HepG2 (cell line): Measurements from ENCODE around the gene C22orf15. TPM values are rescaled to one million over a fixed set of nuclear protein-coding genes. Genes with fewer than 3 reads are reported as not detected.

Experiments
- ATF7 ChIP-seq, 2 experiments: fragments of 450-650 bp in 1 of 2; sonication (generic) in 1 of 2; formaldehyde crosslinking in 1 of 2; IDR thresholded peaks; 2 replicates each; pipeline versions ENCODE4 v1.4.0 to v1.6.1; 2016 to 2020; ENCODE audit warnings: antibody characterized with exemption in 1 of 2, mild to moderate bottlenecking in 1 of 2, missing genetic modification reagents in 1 of 2
- GATA4 ChIP-seq: sonication (generic); IDR thresholded peaks from 2 replicates; pipeline ENCODE4 v1.6.1; 2016; ENCODE audit warnings: antibody characterized with exemption, low read depth, borderline replicate concordance
- IRF1 ChIP-seq: sonication (generic); formaldehyde crosslinking; IDR thresholded peaks from 2 replicates; pipeline ENCODE4 v1.4.0; 2020; ENCODE audit warnings: low read depth, mild to moderate bottlenecking, missing genetic modification reagents
- JARID2 ChIP-seq: sonication (generic); formaldehyde crosslinking; IDR thresholded peaks from 2 replicates; pipeline ENCODE4 v1.8.1; 2023; ENCODE audit warnings: missing genetic modification reagents, inconsistent platforms; ENCODE audit not compliant: insufficient replicate concordance
- MEIS2 ChIP-seq: sonication (generic); formaldehyde crosslinking; IDR thresholded peaks from 2 replicates; pipeline ENCODE4 v1.9.0; 2021; ENCODE audit warnings: mild to moderate bottlenecking, missing genetic modification reagents
- RCOR2 ChIP-seq: IDR thresholded peaks from 2 replicates; pipeline ENCODE4 v1.6.1; 2016; ENCODE audit warnings: missing biosample characterization, missing genetic modification reagents
- SKIL ChIP-seq: sonication (generic); formaldehyde crosslinking; IDR thresholded peaks from 2 replicates; pipeline ENCODE4 v1.8.0; 2022; ENCODE audit warnings: missing genetic modification reagents, mild to moderate bottlenecking, moderate library complexity, borderline replicate concordance
- SNAPC4 ChIP-seq: sonication (generic); formaldehyde crosslinking; IDR thresholded peaks from 2 replicates; pipeline ENCODE4 v1.4.0; 2020; ENCODE audit warnings: mild to moderate bottlenecking, missing genetic modification reagents
- YEATS2 ChIP-seq: sonication (generic); formaldehyde crosslinking; IDR thresholded peaks from 2 replicates; pipeline ENCODE4 v1.4.0; 2020; ENCODE audit warnings: missing genetic modification reagents, borderline replicate concordance
- ZBTB1 ChIP-seq: sonication (generic); formaldehyde crosslinking; IDR thresholded peaks from 2 replicates; pipeline ENCODE4 v1.4.0; 2020; ENCODE audit warnings: missing genetic modification reagents, borderline replicate concordance
- ZNF180 ChIP-seq: sonication (generic); formaldehyde crosslinking; IDR thresholded peaks from 2 replicates; pipeline ENCODE4 v1.4.0; 2020; ENCODE audit warnings: low read depth, missing genetic modification reagents, borderline replicate concordance
- ZNF331 ChIP-seq: sonication (generic); formaldehyde crosslinking; IDR thresholded peaks from 2 replicates; pipeline ENCODE4 v1.4.0; 2020; ENCODE audit warnings: missing genetic modification reagents
- ZNF382 ChIP-seq: sonication (generic); formaldehyde crosslinking; IDR thresholded peaks from 2 replicates; pipeline ENCODE4 v1.5.0; 2020; ENCODE audit warnings: missing genetic modification reagents, mild to moderate bottlenecking, borderline replicate concordance
- ZNF614 ChIP-seq: IDR thresholded peaks from 2 replicates; pipeline ENCODE4 v1.6.1; 2018; ENCODE audit warnings: missing biosample characterization, missing genetic modification reagents, inconsistent platforms, borderline replicate concordance
- ZNF724P ChIP-seq: sonication (generic); formaldehyde crosslinking; IDR thresholded peaks from 2 replicates; pipeline ENCODE4 v1.8.0; 2022; ENCODE audit warnings: missing genetic modification reagents, borderline replicate concordance
- ZNF800 ChIP-seq: sonication (generic); formaldehyde crosslinking; IDR thresholded peaks from 2 replicates; pipeline ENCODE4 v1.4.0; 2020; ENCODE audit warnings: missing genetic modification reagents
- polyA plus RNA-seq, 8 experiments: library from polyadenylated mRNA; depleted of rRNA in 3 of 8; stranded (reverse) in 7 of 8; unstranded in 1 of 8; fragments of >200 nt; fragmentation: Illumina TruSeq in 4 of 8; extraction: Trizol in 4 of 8; gene quantifications; 2 replicates each; pipeline versions ENCODE4 v1.2.1 to v1.2.3, GENCODE V29; 2011 to 2016; ENCODE audit warnings: low read depth in 4 of 8, missing spikeins in 1 of 8, mixed read lengths in 1 of 8; ENCODE audit not compliant: insufficient read depth in 1 of 8
- total RNA-seq, 5 experiments: library from RNA; depleted of rRNA; stranded (reverse); fragments of >200 nt; fragmentation: Illumina TruSeq; extraction: Trizol; gene quantifications; 2 replicates each; pipeline ENCODE4 v1.2.3, GENCODE V29; 2016; ENCODE audit warnings: low read depth in 1 of 5

Gene C22orf15
- total and polyA plus RNA-seq, 2 of the 13 experiments (the other 11 are each of a cell fraction or from before 2014, with no cell fraction given) = not detected

GRCh38 chr22:23789638-23790037, 26.8 kb downstream of the C22orf15 start (continued):
- TF ChIP-seq SNAPC4 (CRISPR knock-in tag) = no peak
- no peak for TF ChIP-seq SKIL (CRISPR knock-in tag)
- no peak for TF ChIP-seq ZNF180 (CRISPR knock-in tag)
- no peak for TF ChIP-seq ZNF331 (CRISPR knock-in tag)
- TF ChIP-seq ZBTB1 = no peak
- TF ChIP-seq YEATS2 (CRISPR knock-in tag) = no peak
- no peak for TF ChIP-seq RCOR2 (CRISPR knock-in tag)
- no peak for TF ChIP-seq MEIS2
- no peak for TF ChIP-seq GATA4
- TF ChIP-seq ZNF800 (CRISPR knock-in tag) = peak; percentile 43; the same call in 1 of the 2 replicates
- no peak for TF ChIP-seq ATF7 (IDR thresholded peaks at IDR 0.05)
- no peak for TF ChIP-seq ATF7 (CRISPR knock-in tag; IDR thresholded peaks at IDR 0.05)
- TF ChIP-seq ZNF382 = no peak
- TF ChIP-seq IRF1 = no peak
- TF ChIP-seq ZNF614 (CRISPR knock-in tag) = no peak
- no peak for TF ChIP-seq ZNF724P
- no peak for TF ChIP-seq JARID2 (CRISPR knock-in tag)
